HG03442 (cell line): Measurements from ENCODE around the gene SLC17A3.
A peak's percentile ranks its signal among the peaks of the same experiment; 100 is the strongest.

Source experiments
- ATAC-seq: cut with Tn5 transposase; IDR thresholded peaks from one replicate; pipeline ENCODE4 v1.9.1; 2021; ENCODE audit warnings: mild to moderate bottlenecking, moderate library complexity; ENCODE audit not compliant: unreplicated experiment

SLC17A3 gene

DNA sequence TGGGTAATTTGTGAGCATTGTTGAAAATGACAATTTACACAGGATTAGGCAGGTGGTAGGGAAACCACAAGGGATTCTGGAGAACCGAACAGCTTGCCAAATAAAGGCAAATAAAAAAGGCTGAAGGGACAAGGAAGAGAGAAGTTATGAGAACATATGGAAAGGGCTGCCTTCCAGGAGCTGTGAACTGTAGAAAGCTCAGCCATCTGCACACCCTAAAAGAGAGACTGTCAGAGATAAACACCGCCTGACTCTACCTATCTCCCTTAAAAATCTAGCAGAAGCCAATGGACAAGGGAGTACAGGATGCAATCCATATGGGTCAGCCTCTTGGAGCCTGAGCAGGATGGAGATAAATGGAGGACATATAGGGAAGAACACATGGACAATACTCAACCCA, 29.5 kb downstream of the SLC17A3 start:
- no peak for ATAC-seq

DNA sequence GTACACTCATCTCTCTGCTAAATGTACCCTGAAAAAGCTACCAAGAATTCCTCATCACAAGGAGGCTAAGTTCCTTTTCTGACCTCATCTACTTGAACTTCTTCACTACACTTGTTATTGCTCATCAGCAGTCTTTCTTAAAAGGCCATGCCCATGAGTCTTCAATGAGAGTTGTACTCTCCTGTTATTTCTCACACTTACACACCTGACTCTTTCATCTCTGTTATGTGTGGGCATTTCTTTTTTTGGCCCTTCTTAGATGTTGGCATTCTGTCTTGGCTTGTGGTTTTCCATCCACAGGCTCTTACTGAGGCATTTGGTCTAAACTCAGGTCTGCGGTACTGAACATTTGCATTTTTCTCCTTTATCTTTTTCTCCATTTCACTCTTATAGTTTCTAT, 31.5 kb downstream of the SLC17A3 start:
- ATAC-seq: no peak

DNA sequence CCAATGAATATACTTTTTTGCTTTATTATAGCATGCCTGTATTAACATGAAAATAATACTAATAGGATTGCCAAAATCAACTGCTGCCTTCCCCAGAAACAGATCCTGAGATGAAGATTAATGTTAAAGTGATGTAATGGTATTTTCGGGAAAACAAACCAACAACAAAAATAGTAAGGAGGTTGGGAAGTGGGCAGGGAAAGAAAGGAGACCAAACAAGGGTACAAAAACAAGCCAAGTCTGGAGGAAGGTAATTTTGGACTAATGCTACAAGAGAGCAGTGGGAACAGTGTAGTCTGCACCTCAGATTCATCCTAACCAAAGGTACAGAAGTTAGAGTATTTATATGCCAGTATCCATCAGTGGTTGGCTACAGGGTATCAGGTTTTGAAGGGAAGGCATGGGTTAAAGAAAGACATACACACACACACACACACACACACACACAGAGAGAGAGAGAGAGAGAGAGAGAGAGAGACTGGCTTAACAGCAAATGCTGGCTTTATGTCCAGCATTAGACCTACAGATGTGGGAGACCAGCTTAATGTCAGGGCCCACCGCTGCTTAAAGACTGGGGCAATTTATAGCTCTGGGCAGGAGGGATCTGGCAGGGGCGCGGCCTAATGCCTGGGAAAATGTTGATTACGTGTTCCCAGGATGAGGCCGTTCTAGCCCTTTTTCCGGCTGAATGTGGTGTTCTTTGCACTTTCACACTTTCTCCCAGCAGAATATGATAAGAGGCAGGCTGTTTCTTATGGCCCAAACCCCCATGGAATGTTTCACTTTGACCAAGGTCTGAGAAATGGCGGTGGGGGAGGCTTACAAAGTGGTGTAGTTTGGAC, 38.4 kb downstream of the SLC17A3 start:
- no peak for ATAC-seq

DNA sequence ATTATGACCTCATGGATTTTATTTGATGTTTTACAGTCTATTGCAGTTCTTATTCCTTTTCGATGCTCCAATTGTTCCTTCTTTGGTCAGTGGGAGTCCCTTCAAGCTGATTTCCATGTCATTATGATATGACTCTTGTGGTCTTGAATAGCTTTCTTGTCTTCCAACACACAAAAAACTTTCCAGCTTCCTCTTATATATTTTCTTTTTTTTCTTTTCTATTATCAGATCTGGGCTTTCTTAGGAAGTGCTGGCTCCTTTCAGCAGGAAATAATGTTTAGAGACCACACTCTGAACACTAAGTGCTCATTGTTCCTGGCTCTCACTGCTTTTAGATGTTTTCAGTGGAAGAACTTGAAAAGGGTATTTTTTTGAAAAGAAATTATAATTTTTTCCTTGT, 39.1 kb downstream of the SLC17A3 start:
- no peak for ATAC-seq

DNA sequence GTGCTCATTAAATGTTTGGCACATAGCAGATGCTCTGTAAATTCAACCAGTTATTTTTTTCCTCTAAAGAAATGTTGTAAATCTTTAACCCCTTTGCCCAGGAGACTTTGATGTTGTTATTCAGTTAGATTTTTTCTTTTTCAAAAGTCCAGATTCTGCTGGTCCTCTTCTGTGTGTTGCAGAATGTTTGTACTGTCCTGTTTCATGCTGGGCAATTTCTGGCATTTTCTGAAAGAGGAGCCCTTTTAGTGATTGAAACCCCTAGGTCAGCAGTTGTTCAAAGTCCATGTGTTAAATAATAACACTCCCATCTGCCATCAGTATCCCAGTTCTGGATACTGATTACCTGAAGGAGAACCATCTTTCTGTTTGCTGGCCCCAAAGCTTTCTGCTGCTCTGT, 40.9 kb downstream of the SLC17A3 start:
- no peak for ATAC-seq

DNA sequence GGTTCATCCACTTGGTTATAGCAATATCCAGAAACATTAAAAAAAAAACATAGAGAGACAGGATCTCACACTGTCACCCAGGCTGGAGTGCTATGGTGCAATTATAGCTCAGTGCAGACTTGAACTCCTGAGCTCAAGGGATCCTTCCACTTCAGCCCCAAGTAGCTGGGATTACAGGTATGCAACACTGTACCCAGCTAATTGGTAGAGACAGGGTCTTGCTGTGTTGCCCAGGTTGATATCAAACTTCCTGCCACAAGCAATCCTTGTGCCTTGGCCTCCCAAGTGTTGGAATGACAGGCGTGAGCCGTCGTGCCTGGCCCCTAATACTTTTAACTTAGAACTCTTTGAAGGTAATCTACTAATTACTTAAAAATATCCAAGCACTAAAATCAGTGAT, 41.4 kb downstream of the SLC17A3 start:
- no peak for ATAC-seq

DNA sequence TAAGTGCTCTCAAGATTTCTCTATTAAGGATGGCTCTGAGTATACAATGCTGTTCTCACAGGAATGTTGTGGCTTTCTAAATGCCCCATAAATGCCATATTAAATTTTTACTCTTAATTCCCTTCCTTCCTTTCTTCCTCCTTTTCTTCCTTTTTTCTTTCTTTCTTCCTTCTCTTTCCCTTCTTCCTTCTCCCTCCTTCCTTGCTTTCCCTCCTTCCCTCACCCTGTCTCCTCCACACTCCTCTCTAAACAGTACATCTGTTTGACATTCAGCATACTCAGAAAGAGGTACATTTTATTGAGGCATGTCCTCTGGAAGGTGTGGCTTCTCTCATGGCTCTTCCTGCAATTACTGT, 41.8 kb downstream of the SLC17A3 start:
- ATAC-seq: no peak

DNA sequence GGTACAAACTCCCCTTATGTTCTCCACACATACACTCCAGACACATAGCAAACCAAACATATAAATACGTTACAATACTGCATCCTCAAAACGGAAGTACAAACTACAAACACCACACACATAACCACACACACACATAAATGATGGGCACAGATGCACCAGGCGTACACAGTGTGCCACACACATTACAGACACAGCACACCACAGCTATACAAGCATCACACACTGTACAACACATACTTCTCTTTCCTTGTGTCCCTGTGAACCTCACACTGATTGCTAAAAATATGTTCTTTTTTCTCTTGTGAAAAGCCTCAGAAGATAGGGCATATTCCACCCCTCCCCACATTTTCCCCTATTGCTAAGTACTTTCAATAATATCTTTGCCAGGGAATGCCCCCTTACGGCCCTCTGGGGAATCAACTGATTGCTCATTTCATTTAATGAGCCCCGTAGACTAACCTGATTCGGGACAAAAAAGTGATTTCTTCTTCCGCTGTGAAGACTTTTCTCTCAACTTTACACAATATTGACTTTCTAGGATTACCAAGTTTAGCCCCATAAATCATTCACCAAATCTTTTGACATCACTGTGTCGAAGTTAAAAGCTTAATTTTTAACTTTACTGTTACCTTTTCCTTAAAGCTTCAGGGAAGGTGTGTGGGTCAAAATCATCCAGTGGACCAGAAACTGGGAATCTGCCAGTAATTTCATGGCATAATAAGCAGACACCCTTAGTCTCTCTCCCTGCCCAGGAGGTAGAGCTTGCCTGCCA, 42.3 kb downstream of the SLC17A3 start, which contains the start of gene SLC17A1:
SLC17A1 (minus strand) TSS at position 521 of the 775 bp plus-strand sequence. CDS start 1,495 bp downstream, outside the sequence.
- no peak for ATAC-seq

DNA sequence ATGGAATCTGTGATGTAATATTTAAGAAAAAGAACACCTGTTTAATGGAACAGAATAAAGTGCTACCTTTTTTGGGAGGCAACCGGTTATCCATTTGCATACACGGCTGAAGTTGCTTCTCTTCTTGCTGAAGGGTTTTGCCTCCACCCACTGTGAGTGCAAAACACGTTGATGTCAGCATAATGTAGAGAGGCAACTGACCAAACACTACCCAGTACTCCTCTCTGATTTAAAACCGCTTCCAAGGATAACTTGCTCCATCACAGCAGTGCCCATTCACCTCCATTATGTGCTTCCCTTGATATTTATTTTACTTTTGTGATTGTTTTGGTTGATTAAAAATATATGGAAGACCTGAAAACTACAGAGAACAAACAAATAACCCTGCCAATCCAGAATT, 43.6 kb downstream of the SLC17A3 start:
- no peak for ATAC-seq

DNA sequence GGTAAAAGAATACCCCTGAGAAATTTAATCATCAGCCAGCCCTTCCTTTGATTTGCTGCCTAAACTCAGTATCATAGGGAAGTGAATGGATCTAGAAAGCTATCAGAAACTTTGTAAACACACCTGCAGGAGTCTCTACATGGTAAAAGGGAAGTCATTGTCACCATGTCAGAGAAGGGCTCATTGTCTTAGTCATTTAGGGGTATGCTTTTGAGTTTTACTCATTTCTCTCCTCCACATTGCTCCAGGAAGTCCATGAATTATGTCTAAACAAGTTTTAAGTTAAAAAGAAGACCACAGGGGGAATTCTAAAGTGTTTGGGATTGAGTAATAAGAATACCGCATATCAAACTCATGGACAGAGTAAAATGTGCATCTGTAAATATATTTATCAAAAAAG, 44.7 kb downstream of the SLC17A3 start:
- peak; percentile 64 for ATAC-seq

DNA sequence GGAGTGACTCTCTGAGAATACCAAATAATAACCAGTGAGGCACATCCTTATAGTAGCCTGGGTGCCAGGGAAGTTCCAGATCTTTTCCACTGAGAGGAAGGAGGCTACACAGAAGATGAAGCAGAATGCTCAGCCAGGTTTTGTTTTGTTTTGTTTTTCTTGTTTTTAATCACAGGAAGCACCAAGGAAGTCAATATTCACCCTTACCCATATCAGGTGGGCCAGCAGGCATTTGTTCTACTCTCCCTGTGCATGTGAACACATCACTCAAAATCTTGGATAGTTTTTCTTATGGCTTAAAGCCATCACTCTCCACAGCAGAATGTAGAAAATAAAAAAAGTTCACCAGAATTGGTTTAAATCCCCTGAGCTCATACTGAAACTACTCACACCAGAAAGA, 52.7 kb downstream of the SLC17A3 start:
- ATAC-seq: no peak

DNA sequence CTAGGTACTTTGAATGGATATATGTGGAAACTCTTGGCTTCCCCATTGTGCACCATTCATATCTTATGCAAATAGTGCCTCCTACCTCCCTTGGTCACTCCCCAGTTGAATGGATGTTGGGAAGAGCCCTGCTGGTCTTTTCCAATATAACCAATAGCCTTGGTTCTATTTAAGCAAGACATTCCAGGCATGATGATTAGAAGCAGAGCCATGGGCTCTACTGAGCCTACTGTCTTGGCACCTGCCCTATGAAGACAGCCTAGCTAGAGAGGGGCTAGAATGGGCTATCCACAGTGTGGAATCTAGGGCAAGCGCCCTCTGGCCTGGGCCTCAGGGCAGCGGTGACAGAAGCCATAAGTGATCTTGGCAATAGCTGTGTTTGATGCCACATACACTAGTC, 57.8 kb downstream of the SLC17A3 start:
- ATAC-seq: no peak

DNA sequence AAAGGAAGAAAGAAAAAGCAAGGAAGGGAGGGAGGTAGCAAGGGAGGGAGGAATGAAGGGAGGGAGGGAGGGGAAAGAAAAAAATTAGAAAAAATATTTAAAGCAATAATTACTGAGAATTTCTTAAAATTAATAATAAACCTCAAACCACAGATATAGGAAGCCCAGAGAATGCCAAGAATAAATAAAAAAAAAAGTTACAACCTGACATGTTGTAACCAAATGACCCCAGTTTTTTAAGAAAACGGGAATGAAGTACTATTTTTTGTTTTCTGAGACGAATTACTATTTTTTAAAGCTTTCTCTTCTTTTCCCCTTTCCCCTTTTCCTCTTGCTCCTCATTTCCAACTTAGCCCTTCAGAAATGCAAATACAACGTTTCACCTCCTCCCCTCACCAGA, 58.8 kb downstream of the SLC17A3 start:
- ATAC-seq: no peak

DNA sequence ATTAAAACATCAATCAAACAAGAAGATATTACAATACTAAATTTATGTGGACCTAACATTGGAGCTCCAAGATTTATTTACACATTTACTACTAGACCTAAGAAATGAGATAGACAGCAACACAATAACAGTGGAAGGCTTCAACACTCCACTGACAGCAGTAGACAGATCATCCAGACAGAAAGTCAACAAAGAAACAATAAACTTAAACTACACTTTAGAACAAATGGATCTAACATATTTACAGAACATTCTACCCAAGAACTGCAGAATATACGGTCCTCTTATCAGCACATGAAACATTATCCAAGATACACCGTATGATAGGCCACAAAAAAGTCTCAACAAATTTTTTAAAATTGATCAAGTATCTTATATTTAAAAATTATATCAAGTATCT, 69.2 kb downstream of the SLC17A3 start:
- ATAC-seq: no peak

DNA sequence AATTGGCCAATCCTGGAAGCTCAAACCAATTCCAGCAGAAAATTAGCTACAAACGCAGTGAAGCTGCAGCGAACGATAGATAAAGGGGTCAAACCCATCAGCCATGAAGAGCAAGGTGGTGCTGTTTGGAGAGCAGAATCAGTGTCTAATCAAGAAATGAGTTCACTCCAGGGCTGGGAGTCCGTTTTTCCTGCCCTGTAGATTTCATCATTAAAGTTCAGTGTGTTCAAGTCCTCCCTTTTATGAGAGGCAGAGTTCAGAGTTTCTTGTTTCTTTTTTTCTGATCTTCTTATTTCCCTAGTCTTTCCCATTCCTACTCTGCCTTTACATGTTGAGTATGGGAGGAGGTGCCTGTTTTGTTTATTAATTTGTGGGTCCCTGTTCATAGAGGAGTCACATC, 72.6 kb downstream of the SLC17A3 start:
- no peak for ATAC-seq
